Endothelial cell of umbilical vein (primary cell): ENCODE results near the gene FBXW9. TPM values are rescaled to one million over a fixed set of nuclear protein-coding genes. Genes with fewer than 3 reads are reported as not detected.

Source experiments
- BruUV-seq: library from RNA; stranded (reverse); fragments of 400-500 nt; replicated peaks from 2 replicates; lab custom pipeline; 2021; lab: Mats Ljungman, UMichigan
- CTCF ChIA-PET: fragments of 300-600, 350-600 bp; sonication (Branson Sonifier 250); formaldehyde crosslinking; loops from one replicate; lab custom pipeline; 2021; ENCODE audit warnings: antibody characterized with exemption, inconsistent platforms; lab: Charles Lee
- POLR2A ChIA-PET: fragments of 300-600, 350-600 bp; sonication (Branson Sonifier 250); formaldehyde crosslinking; loops from one replicate; lab custom pipeline; 2021; ENCODE audit warnings: antibody characterized with exemption, inconsistent platforms; lab: Charles Lee
- DNase-seq: peaks from one replicate; pipeline ENCODE4 v3.0.0-alpha.2; 2011; ENCODE audit warnings: low read depth, low spot score
- FAIRE-seq: peaks from 2 replicates; lab custom pipeline; 2011; peaks lifted over from hg19 to GRCh38; lab: Jason Lieb, UNC
- H2AFZ ChIP-seq: 2 replicates; pipeline ENCODE4 v1.6.0; 2012; ENCODE audit warnings: low read depth, low read length, control low read depth, inconsistent platforms
- H3K27ac ChIP-seq: 2 replicates; pipeline ENCODE4 v1.5.1; 2011; ENCODE audit warnings: low read depth, mild to moderate bottlenecking, control low read depth, low read length, moderate library complexity; ENCODE audit not compliant: insufficient read depth
- H3K27me3 ChIP-seq, 2 experiments: 2 replicates each; pipeline versions ENCODE4 v1.6.0 to v1.6.1; 2011; ENCODE audit warnings: low read length in 2 of 2, mixed read lengths in 1 of 2; ENCODE audit not compliant: control insufficient read depth in 2 of 2, insufficient read depth in 2 of 2
- H3K36me3 ChIP-seq, 2 experiments: 2 replicates in 1 of 2; 3 replicates in 1 of 2; pipeline ENCODE4 v1.5.1; 2011; ENCODE audit warnings: low read length in 2 of 2, mild to moderate bottlenecking in 1 of 2, moderate library complexity in 1 of 2; ENCODE audit not compliant: control insufficient read depth in 2 of 2, insufficient read depth in 2 of 2; ENCODE audit errors: extremely low read depth in 1 of 2
- H3K4me1 ChIP-seq: 3 replicates; pipeline ENCODE4 v1.5.1; 2011; ENCODE audit warnings: mild to moderate bottlenecking, low read length; ENCODE audit not compliant: control insufficient read depth, insufficient read depth; ENCODE audit errors: extremely low read depth
- H3K4me2 ChIP-seq: 2 replicates; pipeline ENCODE4 v1.6.1; 2011; ENCODE audit warnings: low read length, control low read depth, mixed read lengths; ENCODE audit not compliant: insufficient read depth
- H3K4me3 ChIP-seq, 3 experiments: fragments of 200-600 bp in 1 of 3; sonication (generic), shearing (Covaris generic) in 1 of 3; replicated peaks in 1 of 3; 2 replicates each; pipeline ENCODE4 v1.5.1; 2011 to 2016; ENCODE audit warnings: control low read depth in 3 of 3, low read length in 3 of 3, mild to moderate bottlenecking in 2 of 3, inconsistent platforms in 1 of 3, low read depth in 1 of 3, moderate library complexity in 1 of 3; ENCODE audit not compliant: insufficient read depth in 1 of 3
- H3K79me2 ChIP-seq: 2 replicates; pipeline ENCODE4 v1.6.0; 2012; ENCODE audit warnings: low read length, inconsistent platforms; ENCODE audit not compliant: control insufficient read depth, insufficient read depth
- H3K9ac ChIP-seq: replicated peaks from 2 replicates; pipeline ENCODE3; 2011; ENCODE audit warnings: low read length, control low read depth; ENCODE audit not compliant: insufficient read depth; ENCODE audit errors: extremely low read depth
- H3K9me1 ChIP-seq: replicated peaks from 3 replicates; pipeline ENCODE4 v1.6.0; 2011; ENCODE audit warnings: mild to moderate bottlenecking, low read length; ENCODE audit not compliant: control insufficient read depth, insufficient read depth; ENCODE audit errors: extremely low read depth
- H3K9me3 ChIP-seq: replicated peaks from 2 replicates; pipeline ENCODE4 v1.5.1; 2012; ENCODE audit warnings: low read length, inconsistent platforms; ENCODE audit not compliant: control insufficient read depth, insufficient read depth
- H4K20me1 ChIP-seq: replicated peaks from 2 replicates; pipeline ENCODE3; 2011; ENCODE audit warnings: mild to moderate bottlenecking, low read length; ENCODE audit not compliant: control insufficient read depth, insufficient read depth; ENCODE audit errors: extremely low read depth
- CTCF ChIP-seq, 2 donors: IDR thresholded peaks; 1 replicate in 1 of 2; 2 replicates in 1 of 2; pipeline ENCODE4 v1.5.1; 2011; ENCODE audit warnings: low read length in 2 of 2, mild to moderate bottlenecking in 2 of 2, moderate library complexity in 2 of 2, control low read depth in 1 of 2, inconsistent platforms in 1 of 2, low read depth in 1 of 2; ENCODE audit not compliant: insufficient read depth in 1 of 2; ENCODE audit errors: extremely low read depth in 1 of 2
- EZH2 ChIP-seq: IDR thresholded peaks from 2 replicates; pipeline ENCODE4 v1.6.1; 2012; ENCODE audit warnings: borderline replicate concordance, low read depth, mild to moderate bottlenecking, moderate library complexity, low read length, inconsistent platforms; ENCODE audit not compliant: severe bottlenecking
- FOS ChIP-seq: IDR thresholded peaks from 2 replicates; pipeline ENCODE4 v1.6.1; 2011; ENCODE audit warnings: mild to moderate bottlenecking, low read length, moderate library complexity, borderline replicate concordance; ENCODE audit not compliant: insufficient read depth
- MAX ChIP-seq: IDR thresholded peaks from 2 replicates; pipeline ENCODE4 v1.6.1; 2011; ENCODE audit not compliant: insufficient read depth, insufficient read length
- dilution Hi-C: fragments of 300-500 bp; cut with MboI; formaldehyde crosslinking; loops from one replicate; pipeline ENCODE4 v1.15.0; 2019; ENCODE audit warnings: low sequenced_read_pairs; ENCODE audit not compliant: extremely low pct_ligation_motif_present
- intact Hi-C: fragments of 100-400 bp; cut with micrococcal nuclease; formaldehyde crosslinking; loops from one replicate; pipeline ENCODE4 v1.10.0; 2022
- polyA plus RNA-seq, 4 experiments: library from polyadenylated mRNA; depleted of rRNA in 3 of 4; stranded (reverse) in 3 of 4; unstranded in 1 of 4; fragments of >200 nt; gene quantifications; 2 replicates each; pipeline versions ENCODE4 v1.2.1 to v1.2.3, GENCODE V29; 2011 to 2012; ENCODE audit warnings: missing spikeins in 1 of 4
- total RNA-seq: library from RNA; stranded (reverse); gene quantifications from 2 replicates; pipeline ENCODE4 v1.2.3, GENCODE V29; 2021

The FBXW9 gene
- total and polyA plus RNA-seq, 2 donors (not counting 3 experiments of a cell fraction or from before 2014, with no cell fraction given) = 12.4 to 19.3 TPM

GRCh38 chr19:12711187-12711586 is 14.8 kb upstream of the FBXW9 start:
- no peak overlapping the region for H3K4me3 ChIP-seq
- FAIRE-seq = no peak
- CTCF ChIA-PET = no interaction called here

GRCh38 chr19:12708641-12709040 is 12.2 kb upstream of the FBXW9 start:
- ChIA-PET POLR2A (no interaction called here), CTCF (no interaction called here)
- BruUV-seq = no TSS peak

More at GRCh38 chr19:12711187-12711586, 14.8 kb upstream of the FBXW9 start:
- Histone ChIP-seq H3K4me1 (no peaks in the 10 kb centered on the region), H3K27ac (no peak overlapping the region), H3K79me2 (peaks cover 15% of the 10 kb centered on the region), H3K4me2 (no peak overlapping the region), H3K27me3 (no peaks in the 10 kb centered on the region), H3K9me3 (no peaks in the 10 kb centered on the region), H3K36me3 (peaks cover 29 to 44% of the 10 kb centered on the region in 2 experiments), H2AFZ (no peak overlapping the region), H3K9me1 (no peaks in the 10 kb centered on the region), H3K9ac (no peak overlapping the region), H4K20me1 (no peaks in the 10 kb centered on the region)
- POLR2A ChIA-PET = no interaction called here
- DNase-seq = no peak
- BruUV-seq = no TSS peak
- intact Hi-C loops = loop anchor here (1.0 kb wide), 1 partner anchor 46 kb away; no protein-coding TSS in a partner anchor
- TF ChIP-seq FOS (no peak), EZH2 (no peak)
- dilution Hi-C loops = no loop called here

More at GRCh38 chr19:12708641-12709040, 12.2 kb upstream of the FBXW9 start:
- intact Hi-C loops (no loop called here), dilution Hi-C loops (no loop called here)
- no peaks in the 10 kb centered on the region for H3K4me1 ChIP-seq
- no peak overlapping the region for H3K4me3 ChIP-seq
- FAIRE-seq = peak; percentile 33
- no peaks in the 10 kb centered on the region for H3K27me3 ChIP-seq
- no peak for TF ChIP-seq CTCF (IDR thresholded peaks at IDR 0.05; ENCODE audit: extremely low read depth in 1 of 2, insufficient read depth in 1 of 2, low read depth in 1 of 2, low read length in 2 of 2)
- TF ChIP-seq MAX = no peak
- H4K20me1 ChIP-seq = no peaks in the 10 kb centered on the region
- H3K27ac ChIP-seq = no peak overlapping the region
- no peak for DNase-seq
- peaks cover 3% of the 10 kb centered on the region for H3K79me2 ChIP-seq
- no peak overlapping the region for H3K4me2 ChIP-seq
- H3K9me3 ChIP-seq = no peaks in the 10 kb centered on the region
- peaks cover 26 to 42% of the 10 kb centered on the region in 2 experiments for H3K36me3 ChIP-seq
- no peaks in the 10 kb centered on the region for H3K9me1 ChIP-seq
- no peak overlapping the region for H3K9ac ChIP-seq
- H2AFZ ChIP-seq = no peak overlapping the region
